ENCODE results near the gene HPS4.

GRCh38 chr22:26443901-26444690 lies 39.5 kb downstream of the HPS4 start:
- TF ChIP-seq ZNF24 (IDR thresholded peaks at IDR 0.05) (no peak), FOXK2 (IDR thresholded peaks at IDR 0.05) (no peak), ATF3 (IDR thresholded peaks at IDR 0.05; ENCODE audit: borderline replicate concordance, extremely low read depth, low read depth, low read length) (no peak), EZH2 (IDR thresholded peaks at IDR 0.05; ENCODE audit: borderline replicate concordance, control insufficient read depth, low read depth, low read length) (no peak), SP1 (IDR thresholded peaks at IDR 0.05; ENCODE audit: low read depth, low read length) (no peak), NFIC (IDR thresholded peaks at IDR 0.05; ENCODE audit: low read depth, low read length) (no peak), E2F4 (IDR thresholded peaks at IDR 0.05; ENCODE audit: low read depth, low read length) (no peak), POLR2AphosphoS5 (IDR thresholded peaks at IDR 0.05; ENCODE audit: low read length) (no peak), CTCF (IDR thresholded peaks at IDR 0.05 in 2 of 3, conservative IDR thresholded peaks at IDR 0.05 in 1 of 3; ENCODE audit: control insufficient read depth in 2 of 3, extremely low read depth in 1 of 3, insufficient read depth in 1 of 3, low read depth in 3 of 3, low read length in 3 of 3) (no peak), SREBF2 (IDR thresholded peaks at IDR 0.05; ENCODE audit: low read length) (no peak), NR2F1 (conservative IDR thresholded peaks at IDR 0.05) (no peak), ELK1 (IDR thresholded peaks at IDR 0.05; ENCODE audit: low read depth, low read length) (no peak), SMAD1 (IDR thresholded peaks at IDR 0.05; ENCODE audit: low read depth, partially characterized antibody) (no peak)

All from GM12878 (cell line).